ENCODE results near the gene CD28.

CD28 gene

GRCh38 chr2:203719456-203720410 lies 13.3 kb downstream of the CD28 start:
- no peak for DNase-seq

- no peak for DNase-seq
Measured at GRCh38 chr2:203720915-203721672, 14.7 kb downstream of the CD28 start.

- no peak for DNase-seq
Measured at GRCh38 chr2:203721781-203722300, 15.4 kb downstream of the CD28 start.

GRCh38 chr2:203722411-203722810 lies 16.0 kb downstream of the CD28 start:
- no peak for DNase-seq

GRCh38 chr2:203728321-203728720 lies 21.9 kb downstream of the CD28 start:
- no peak for DNase-seq

GRCh38 chr2:203730076-203730729 lies 23.8 kb downstream of the CD28 start:
- DNase-seq = no peak

- no peak for DNase-seq
Measured at GRCh38 chr2:203730883-203731282, 24.4 kb downstream of the CD28 start.

GRCh38 chr2:203732092-203732952 lies 25.9 kb downstream of the CD28 start:
- no peak for DNase-seq

GRCh38 chr2:203732953-203733510 lies 26.6 kb downstream of the CD28 start:
- no peak for DNase-seq

- no peak for DNase-seq
Measured at GRCh38 chr2:203733684-203734083, 27.2 kb downstream of the CD28 start.

- DNase-seq = no peak
Measured at GRCh38 chr2:203734276-203734983, 28.0 kb downstream of the CD28 start.

- DNase-seq = no peak
Measured at GRCh38 chr2:203737360-203737759, 30.9 kb downstream of the CD28 start.

- DNase-seq = no peak
Measured at GRCh38 chr2:203739351-203739750, 32.9 kb downstream of the CD28 start.

GRCh38 chr2:203740871-203741281 lies 34.4 kb downstream of the CD28 start:
- DNase-seq = no peak

GRCh38 chr2:203741566-203741965 lies 35.1 kb downstream of the CD28 start:
- no peak for DNase-seq

- no peak for DNase-seq
Measured at GRCh38 chr2:203743441-203743981, 37.1 kb downstream of the CD28 start.

GRCh38 chr2:203744091-203744490 lies 37.7 kb downstream of the CD28 start:
- no peak for DNase-seq

- no peak for DNase-seq
Measured at GRCh38 chr2:203745267-203745666, 38.8 kb downstream of the CD28 start.

GRCh38 chr2:203748331-203749126 lies 42.1 kb downstream of the CD28 start:
- DNase-seq = no peak
